H1 (cell line): Measurements from ENCODE around the gene CDK9. TPM values are rescaled to one million over a fixed set of nuclear protein-coding genes. Genes with fewer than 3 reads are reported as not detected.

Experiments
- CTCF ChIA-PET: fragments of 300-600 bp; sonication (Branson Sonifier 250); formaldehyde crosslinking; loops from one replicate; lab custom pipeline; 2021; ENCODE audit not compliant: partially characterized antibody; lab: Charles Lee
- POLR2A ChIA-PET: fragments of 300-600 bp; sonication (Branson Sonifier 250); formaldehyde crosslinking; loops from one replicate; lab custom pipeline; 2021; ENCODE audit warnings: inconsistent platforms; ENCODE audit not compliant: partially characterized antibody; lab: Charles Lee
- DNase-seq, 2 experiments: peaks; one replicate each; pipeline versions ENCODE4 v3.0.0 to v3.0.0-alpha.2; 2010 to 2022; ENCODE audit warnings: low spot score in 2 of 2, low read depth in 1 of 2, mixed read lengths in 1 of 2
- FAIRE-seq: peaks from 2 replicates; lab custom pipeline; 2011; peaks lifted over from hg19 to GRCh38; lab: Jason Lieb, UNC
- H2AFZ ChIP-seq: 2 replicates; pipeline ENCODE4 v1.8.1; 2012; ENCODE audit warnings: low read length, inconsistent platforms
- H2AK5ac ChIP-seq: 2 replicates; pipeline ENCODE4 v1.6.1; 2013; ENCODE audit warnings: low read depth, low read length
- H2BK120ac ChIP-seq: replicated peaks from 2 replicates; pipeline ENCODE3; 2013; ENCODE audit warnings: low read depth, low read length, inconsistent platforms
- H2BK12ac ChIP-seq: 2 replicates; pipeline ENCODE4 v1.6.1; 2013; ENCODE audit warnings: low read depth, low read length
- H2BK15ac ChIP-seq: 2 replicates; pipeline ENCODE4 v1.6.1; 2013; ENCODE audit warnings: low read length
- H2BK20ac ChIP-seq: 2 replicates; pipeline ENCODE4 v1.6.1; 2013; ENCODE audit warnings: low read length
- H2BK5ac ChIP-seq: 2 replicates; pipeline ENCODE4 v1.6.1; 2013; ENCODE audit warnings: low read depth, low read length
- H3K14ac ChIP-seq: 2 replicates; pipeline ENCODE4 v1.6.1; 2013; ENCODE audit warnings: inconsistent platforms; ENCODE audit not compliant: insufficient read length
- H3K18ac ChIP-seq: 2 replicates; pipeline ENCODE4 v1.6.1; 2013; ENCODE audit warnings: low read length; ENCODE audit errors: extremely low read depth
- H3K23ac ChIP-seq: 2 replicates; pipeline ENCODE4 v1.6.1; 2013; ENCODE audit warnings: inconsistent platforms; ENCODE audit not compliant: insufficient read length
- H3K23me2 ChIP-seq: 2 replicates; pipeline ENCODE4 v1.6.1; 2013; ENCODE audit warnings: low read depth, low read length
- H3K27ac ChIP-seq: 2 replicates; pipeline ENCODE4 v1.6.1; 2011; ENCODE audit warnings: low read depth, low read length, inconsistent platforms
- H3K27me3 ChIP-seq, 4 experiments: replicated peaks in 1 of 4; 1 replicate in 1 of 4; 2 replicates in 3 of 4; pipeline versions ENCODE4 v1.6.1 to v1.8.1; 2011 to 2013; ENCODE audit warnings: low read length in 3 of 4, mild to moderate bottlenecking in 3 of 4, inconsistent platforms in 2 of 4, mixed read lengths in 2 of 4, moderate library complexity in 1 of 4; ENCODE audit not compliant: control insufficient read depth in 3 of 4, insufficient read depth in 3 of 4; ENCODE audit errors: extremely low read depth in 1 of 4
- H3K36me3 ChIP-seq, 4 experiments: 2 replicates each; pipeline versions ENCODE4 v1.6.1 to v1.8.1; 2011 to 2013; ENCODE audit warnings: mild to moderate bottlenecking in 4 of 4, low read length in 3 of 4, moderate library complexity in 2 of 4, control low read depth in 1 of 4, inconsistent platforms in 1 of 4; ENCODE audit not compliant: insufficient read depth in 4 of 4, control insufficient read depth in 2 of 4
- H3K4ac ChIP-seq: replicated peaks from 2 replicates; pipeline ENCODE3; 2013; ENCODE audit warnings: low read length, low read depth, mixed read lengths, inconsistent platforms; ENCODE audit not compliant: insufficient read length
- H3K4me1 ChIP-seq, 4 experiments: replicated peaks in 1 of 4; 1 replicate in 1 of 4; 2 replicates in 3 of 4; pipeline versions ENCODE4 v1.6.1 to v1.8.1; 2011 to 2013; ENCODE audit warnings: low read length in 3 of 4, inconsistent platforms in 2 of 4, mixed read lengths in 1 of 4; ENCODE audit not compliant: insufficient read depth in 4 of 4, control insufficient read depth in 3 of 4
- H3K4me2 ChIP-seq, 2 experiments: 2 replicates each; pipeline versions ENCODE4 v1.6.1 to v1.8.1; 2011 to 2013; ENCODE audit warnings: low read depth in 2 of 2, low read length in 2 of 2, control low read depth in 1 of 2, inconsistent platforms in 1 of 2, mild to moderate bottlenecking in 1 of 2; ENCODE audit not compliant: insufficient read depth in 1 of 2
- H3K4me3 ChIP-seq, 4 experiments: fragments of 200-600, 300-600 bp in 1 of 4; sonication (generic), shearing (Covaris generic), sonication (Bioruptor Twin) in 1 of 4; 2 replicates each; pipeline versions ENCODE4 v1.5.1 to v1.8.1; 2011 to 2016; ENCODE audit warnings: low read length in 4 of 4, low read depth in 3 of 4, control low read depth in 2 of 4, inconsistent platforms in 2 of 4, mild to moderate bottlenecking in 2 of 4, mixed read lengths in 1 of 4, moderate library complexity in 1 of 4; ENCODE audit not compliant: insufficient read depth in 2 of 4; ENCODE audit errors: extremely low read depth in 1 of 4
- H3K56ac ChIP-seq: replicated peaks from 2 replicates; pipeline ENCODE3; 2013; ENCODE audit warnings: low read depth, mild to moderate bottlenecking, mixed read lengths, low read length, inconsistent platforms; ENCODE audit not compliant: insufficient read length
- H3K79me1 ChIP-seq: 2 replicates; pipeline ENCODE4 v1.6.1; 2013; ENCODE audit warnings: low read depth, low read length, control low read depth
- H3K79me2 ChIP-seq, 2 experiments: 2 replicates each; pipeline versions ENCODE4 v1.6.1 to v1.8.1; 2012 to 2013; ENCODE audit warnings: low read length in 2 of 2, mild to moderate bottlenecking in 2 of 2, inconsistent platforms in 1 of 2; ENCODE audit not compliant: insufficient read depth in 2 of 2, control insufficient read depth in 1 of 2
- H3K9ac ChIP-seq, 4 experiments: replicated peaks in 1 of 4; 1 replicate in 1 of 4; 2 replicates in 3 of 4; pipeline versions ENCODE4 v1.6.1 to v1.8.1; 2011 to 2013; ENCODE audit warnings: low read depth in 3 of 4, low read length in 3 of 4, control low read depth in 2 of 4, mild to moderate bottlenecking in 2 of 4, moderate library complexity in 2 of 4, inconsistent platforms in 1 of 4; ENCODE audit errors: extremely low read depth in 1 of 4
- H3K9me3 ChIP-seq, 2 experiments: 2 replicates each; pipeline versions ENCODE4 v1.6.1 to v1.8.1; 2012 to 2013; ENCODE audit warnings: mild to moderate bottlenecking in 2 of 2, moderate library complexity in 2 of 2, control low read depth in 1 of 2, inconsistent platforms in 1 of 2, low read depth in 1 of 2, low read length in 1 of 2, mixed read lengths in 1 of 2; ENCODE audit not compliant: insufficient read depth in 2 of 2
- H4K20me1 ChIP-seq, 2 experiments: replicated peaks in 1 of 2; 2 replicates each; pipeline versions ENCODE3 to v1.8.1; 2011 to 2013; ENCODE audit warnings: inconsistent platforms in 2 of 2, low read length in 2 of 2, mild to moderate bottlenecking in 1 of 2; ENCODE audit not compliant: insufficient read depth in 2 of 2, control insufficient read depth in 1 of 2
- H4K5ac ChIP-seq: 2 replicates; pipeline ENCODE4 v1.6.1; 2013; ENCODE audit warnings: low read length, low read depth, mixed read lengths, inconsistent platforms; ENCODE audit not compliant: insufficient read length
- H4K8ac ChIP-seq: 2 replicates; pipeline ENCODE4 v1.8.0; 2013; ENCODE audit warnings: mild to moderate bottlenecking, moderate library complexity, low read length, inconsistent platforms; ENCODE audit not compliant: insufficient read depth; ENCODE audit errors: extremely low read depth
- H4K91ac ChIP-seq: replicated peaks from 2 replicates; pipeline ENCODE3; 2013; ENCODE audit warnings: low read length, mixed read lengths, inconsistent platforms; ENCODE audit not compliant: insufficient read length
- KDM1A ChIP-seq: fragments of 200-600, 300-600 bp; sonication (generic); IDR thresholded peaks from 2 replicates; pipeline ENCODE4 v1.7.1; 2016; ENCODE audit warnings: mild to moderate bottlenecking, low read length, borderline replicate concordance
- USF2 ChIP-seq: IDR thresholded peaks from 2 replicates; pipeline ENCODE4 v1.6.1; 2011; ENCODE audit warnings: low read length, improper control_type of control experiment
- WGBS, 2 experiments: shearing (Covaris generic) in 1 of 2; methylation state at CpG; one replicate each; pipeline versions ENCODE4 v1.1.6 to v1.1.7; 2013 to 2015; ENCODE audit warnings: low lambda C conversion rate in 2 of 2, mixed read lengths in 2 of 2, inconsistent platforms in 1 of 2, low coverage in 1 of 2, missing lambda C conversion rate in 1 of 2; ENCODE audit not compliant: insufficient replicate concordance in 2 of 2, insufficient coverage in 1 of 2, insufficient read length in 1 of 2; ENCODE audit errors: extremely low coverage in 1 of 2, missing lambda C conversion rate in 1 of 2; 5-methylcytosine and 5-hydroxymethylcytosine counted together
- polyA plus RNA-seq, 7 experiments: library from polyadenylated mRNA; depleted of rRNA in 3 of 7; stranded (reverse) in 5 of 7; unstranded in 2 of 7; fragments of >200 nt in 5 of 7; fragments of 200-250 nt in 2 of 7; gene quantifications; 1 replicate in 5 of 7; 2 replicates in 1 of 7; 4 replicates in 1 of 7; pipeline versions ENCODE4 v1.2.1 to v1.2.3, GENCODE V29; 2011 to 2013; ENCODE audit warnings: missing spikeins in 2 of 7, mixed read lengths in 2 of 7
- total RNA-seq: library from RNA; stranded (reverse); fragmentation: NEBNext Ultra II Directional; extraction: Animal tissue kit (Norgen Biotek cat#: 25700); gene quantifications from 2 replicates; pipeline ENCODE4 v1.2.1, GENCODE V29; 2021

Gene CDK9
- total and polyA plus RNA-seq, 2 of the 8 experiments (the other 6 are each of a cell fraction or from before 2014, with no cell fraction given) = 69.1 to 87.5 TPM

GRCh38 chr9:127769101-127769500 is 16.7 kb upstream of the CDK9 start:
- FAIRE-seq = no peak

More at GRCh38 chr9:127769101-127769500, 16.7 kb upstream of the CDK9 start:
- Histone ChIP-seq H3K23me2 (no peaks in the 10 kb centered on the region; the same call in 1 of the 2 replicates), H3K9me3 (no peaks in the 10 kb centered on the region), H3K79me2 (no peaks in the 10 kb centered on the region), H3K9ac (no peak overlapping the region), H2AK5ac (no peak overlapping the region), H3K27ac (no peak overlapping the region), H2BK5ac (no peak overlapping the region), H3K4me3 (no peak overlapping the region), H4K20me1 (no peaks in the 10 kb centered on the region), H3K4ac (no peak overlapping the region), H3K56ac (no peak overlapping the region), H2AFZ (no peak overlapping the region), H4K91ac (no peak overlapping the region), H3K14ac (no peak overlapping the region), H3K4me2 (no peak overlapping the region), H3K23ac (no peak overlapping the region), H3K27me3 (no peaks in the 10 kb centered on the region), H2BK20ac (no peak overlapping the region), H3K18ac (no peak overlapping the region), H2BK12ac (no peak overlapping the region), H4K8ac (no peak overlapping the region), H3K4me1 (peaks cover 4 to 18% (median 8%) of the 10 kb centered on the region in 4 experiments), H2BK15ac (no peak overlapping the region; the same call in 1 of the 2 replicates), H3K79me1 (no peaks in the 10 kb centered on the region), H3K36me3 (no peaks in the 10 kb centered on the region), H4K5ac (no peak overlapping the region), H2BK120ac (no peak overlapping the region)
- CTCF ChIA-PET = interaction anchor here (1.9 to 14.6 kb wide), 3 partner anchors 16 to 35 kb away, joined by 7 to 227 read pairs (median 26); partner anchors contain the start of genes CDK9, SH2D3C and TOR2A
- 92% methylated on average over 5 of the region's 5 CpGs; no CpG with 5 or more reads in 1 of the 2 experiments for WGBS, 2 experiments
- TF ChIP-seq KDM1A = 0 out of 2 replicates have a peak, but pooled peaks have one; percentile 29
- TF ChIP-seq USF2 = no peak
- no peak for DNase-seq
- POLR2A ChIA-PET = interaction anchor here (1.2 to 1.7 kb wide), 2 partner anchors 15 to 26 kb away, joined by 3 to 4 read pairs; no protein-coding TSS in a partner anchor
